ENCODE data around the gene LAMTOR2.

Gene LAMTOR2

GRCh38 chr1:156062189-156062588 is 7.6 kb downstream of the LAMTOR2 start:
- TF ChIP-seq CTCF (conservative IDR thresholded peaks at IDR 0.05; ENCODE audit: low read depth, low read length), result no peak
- H3K4me1 ChIP-seq (ENCODE audit: low read depth, poor library complexity, severe bottlenecking), result peaks cover 9% of the 10 kb centered on the region
- H4K20me1 ChIP-seq (ENCODE audit: insufficient read depth), result no peaks in the 10 kb centered on the region
- no peaks in the 10 kb centered on the region for H3K36me3 ChIP-seq (ENCODE audit: insufficient read depth)
- H3K4me2 ChIP-seq, result no peak overlapping the region
- H2AFZ ChIP-seq (ENCODE audit: low read depth), result no peak overlapping the region
- no peaks in the 10 kb centered on the region for H3K79me2 ChIP-seq (ENCODE audit: insufficient read depth, low read depth)
- no peak overlapping the region for H3K4me3 ChIP-seq (IDR thresholded peaks at IDR 0.05; ENCODE audit: insufficient read depth, low read depth, low read length)
- no peaks in the 10 kb centered on the region for H3K27me3 ChIP-seq (ENCODE audit: insufficient read depth, low read depth)
- H3K27ac ChIP-seq, result no peak overlapping the region
- no peak overlapping the region for H3K9ac ChIP-seq

GRCh38 chr1:156063997-156064285 is 9.4 kb downstream of the LAMTOR2 start:
- H2AFZ ChIP-seq (ENCODE audit: low read depth), result no peak overlapping the region
- H3K4me2 ChIP-seq, result no peak overlapping the region
- TF ChIP-seq CTCF (conservative IDR thresholded peaks at IDR 0.05; ENCODE audit: low read depth, low read length), result no peak
- H3K36me3 ChIP-seq (ENCODE audit: insufficient read depth), result no peaks in the 10 kb centered on the region
- peaks cover 9% of the 10 kb centered on the region for H3K4me1 ChIP-seq (ENCODE audit: low read depth, poor library complexity, severe bottlenecking)
- no peak overlapping the region for H3K4me3 ChIP-seq (IDR thresholded peaks at IDR 0.05; ENCODE audit: insufficient read depth, low read depth, low read length)
- no peaks in the 10 kb centered on the region for H4K20me1 ChIP-seq (ENCODE audit: insufficient read depth)
- H3K27ac ChIP-seq, result no peak overlapping the region
- no peaks in the 10 kb centered on the region for H3K79me2 ChIP-seq (ENCODE audit: insufficient read depth, low read depth)
- no peaks in the 10 kb centered on the region for H3K27me3 ChIP-seq (ENCODE audit: insufficient read depth, low read depth)
- no peak overlapping the region for H3K9ac ChIP-seq

- Histone ChIP-seq H3K27me3 (ENCODE audit: insufficient read depth, low read depth) (no peaks in the 10 kb centered on the region), H3K27ac (no peak overlapping the region), H3K4me3 (IDR thresholded peaks at IDR 0.05; ENCODE audit: insufficient read depth, low read depth, low read length) (no peak overlapping the region), H3K4me1 (ENCODE audit: low read depth, poor library complexity, severe bottlenecking) (peaks cover 9% of the 10 kb centered on the region), H3K36me3 (ENCODE audit: insufficient read depth) (no peaks in the 10 kb centered on the region), H3K79me2 (ENCODE audit: insufficient read depth, low read depth) (no peaks in the 10 kb centered on the region), H2AFZ (ENCODE audit: low read depth) (no peak overlapping the region), H3K9ac (no peak overlapping the region), H3K4me2 (no peak overlapping the region), H4K20me1 (ENCODE audit: insufficient read depth) (no peaks in the 10 kb centered on the region)
- no peak for TF ChIP-seq CTCF (conservative IDR thresholded peaks at IDR 0.05; ENCODE audit: low read depth, low read length)
These were observed 10.0 kb downstream of the LAMTOR2 start for GRCh38 chr1:156064615-156065014.

- H3K36me3 ChIP-seq (ENCODE audit: insufficient read depth), result no peaks in the 10 kb centered on the region
- TF ChIP-seq CTCF (conservative IDR thresholded peaks at IDR 0.05; ENCODE audit: low read depth, low read length), result 0 out of 2 replicates have a peak, but pooled peaks have one; percentile 3
- H3K27me3 ChIP-seq (ENCODE audit: insufficient read depth, low read depth), result no peaks in the 10 kb centered on the region
- H3K4me1 ChIP-seq (ENCODE audit: low read depth, poor library complexity, severe bottlenecking), result peaks cover 9% of the 10 kb centered on the region
- H3K9ac ChIP-seq, result no peak overlapping the region
- H2AFZ ChIP-seq (ENCODE audit: low read depth), result no peak overlapping the region
- H3K4me2 ChIP-seq, result no peak overlapping the region
- no peak overlapping the region for H3K4me3 ChIP-seq (IDR thresholded peaks at IDR 0.05; ENCODE audit: insufficient read depth, low read depth, low read length)
- H3K27ac ChIP-seq, result no peak overlapping the region
- no peaks in the 10 kb centered on the region for H3K79me2 ChIP-seq (ENCODE audit: insufficient read depth, low read depth)
- no peaks in the 10 kb centered on the region for H4K20me1 ChIP-seq (ENCODE audit: insufficient read depth)
These were observed 10.6 kb downstream of the LAMTOR2 start for GRCh38 chr1:156065212-156065611.

- Histone ChIP-seq H3K9ac (no peak overlapping the region), H3K27ac (no peak overlapping the region), H3K4me3 (IDR thresholded peaks at IDR 0.05; ENCODE audit: insufficient read depth, low read depth, low read length) (no peak overlapping the region), H3K27me3 (ENCODE audit: insufficient read depth, low read depth) (no peaks in the 10 kb centered on the region), H3K4me2 (peak overlapping the region; percentile 2; the same call in 1 of the 2 replicates), H4K20me1 (ENCODE audit: insufficient read depth) (no peaks in the 10 kb centered on the region), H3K4me1 (ENCODE audit: low read depth, poor library complexity, severe bottlenecking) (peaks cover 9% of the 10 kb centered on the region), H3K36me3 (ENCODE audit: insufficient read depth) (no peaks in the 10 kb centered on the region), H2AFZ (ENCODE audit: low read depth) (peak overlapping the region; percentile 24; the same call in 1 of the 2 replicates), H3K79me2 (ENCODE audit: insufficient read depth, low read depth) (no peaks in the 10 kb centered on the region)
- TF ChIP-seq CTCF (conservative IDR thresholded peaks at IDR 0.05; ENCODE audit: low read depth, low read length), result no peak
These were observed 11.3 kb downstream of the LAMTOR2 start for GRCh38 chr1:156065871-156066270.
